Nephron progenitor cell (in vitro differentiated cells): ENCODE results near the gene COA7.
A peak's percentile ranks its signal among the peaks of the same experiment; 100 is the strongest.

Experiments used
- DNase-seq: peaks from one replicate; pipeline ENCODE4 v3.0.0; 2021
- H3K27ac Mint-ChIP-seq: 2 replicates; pipeline ENCODE4 v1.8.0; 2021; ENCODE audit warnings: mild to moderate bottlenecking, moderate library complexity, mixed read lengths
- H3K27me3 Mint-ChIP-seq: 2 replicates; pipeline ENCODE4 v1.8.0; 2021; ENCODE audit warnings: mild to moderate bottlenecking, low read depth, mixed read lengths; ENCODE audit not compliant: poor library complexity
- H3K36me3 Mint-ChIP-seq: 2 replicates; pipeline ENCODE4 v1.8.0; 2021; ENCODE audit warnings: low read depth, mixed read lengths
- H3K4me1 Mint-ChIP-seq: 2 replicates; pipeline ENCODE4 v1.8.0; 2021; ENCODE audit warnings: mixed read lengths
- H3K4me3 Mint-ChIP-seq: 2 replicates; pipeline ENCODE4 v1.8.0; 2021; ENCODE audit warnings: mild to moderate bottlenecking, moderate library complexity, mixed read lengths
- H3K9me3 Mint-ChIP-seq: 2 replicates; pipeline ENCODE4 v1.8.0; 2021; ENCODE audit warnings: mild to moderate bottlenecking, moderate library complexity, mixed read lengths
- CTCF ChIP-seq: fragments of 200-600 bp; sonication (generic); IDR thresholded peaks from 2 replicates; pipeline ENCODE4 v1.5.0; 2021; ENCODE audit warnings: antibody characterized with exemption

COA7 gene

GRCh38 chr1:52657702-52658101 is 40.4 kb downstream of the COA7 start:
- Mint-ChIP-seq H3K27me3 (no peaks in the 10 kb centered on the region), H3K4me1 (peaks cover 27% of the 10 kb centered on the region)
- no peak for TF ChIP-seq CTCF

GRCh38 chr1:52654063-52654462 is 44.1 kb downstream of the COA7 start:
- H3K27ac Mint-ChIP-seq = no peak overlapping the region
- H3K4me3 Mint-ChIP-seq = no peak overlapping the region
- no peaks in the 10 kb centered on the region for H3K27me3 Mint-ChIP-seq
- no peaks in the 10 kb centered on the region for H3K4me1 Mint-ChIP-seq
- no peak for DNase-seq
- H3K9me3 Mint-ChIP-seq = no peaks in the 10 kb centered on the region
- TF ChIP-seq CTCF = no peak
- no peaks in the 10 kb centered on the region for H3K36me3 Mint-ChIP-seq

More at GRCh38 chr1:52657702-52658101, 40.4 kb downstream of the COA7 start:
- DNase-seq = no peak
- Mint-ChIP-seq H3K4me3 (no peak overlapping the region), H3K27ac (no peak overlapping the region), H3K36me3 (no peaks in the 10 kb centered on the region), H3K9me3 (no peaks in the 10 kb centered on the region)

- no peaks in the 10 kb centered on the region for H3K9me3 Mint-ChIP-seq
- H3K27ac Mint-ChIP-seq = no peak overlapping the region
- H3K4me1 Mint-ChIP-seq = no peaks in the 10 kb centered on the region
- no peak for DNase-seq
- no peaks in the 10 kb centered on the region for H3K27me3 Mint-ChIP-seq
- TF ChIP-seq CTCF = no peak
- H3K36me3 Mint-ChIP-seq = no peaks in the 10 kb centered on the region
- H3K4me3 Mint-ChIP-seq = no peak overlapping the region
These were observed 44.8 kb downstream of the COA7 start for GRCh38 chr1:52653207-52653849.

- Mint-ChIP-seq H3K27me3 (peaks cover under 1% of the 10 kb centered on the region), H3K4me1 (no peaks in the 10 kb centered on the region), H3K27ac (no peak overlapping the region), H3K4me3 (no peak overlapping the region), H3K9me3 (no peaks in the 10 kb centered on the region), H3K36me3 (no peaks in the 10 kb centered on the region)
- no peak for TF ChIP-seq CTCF
- DNase-seq = no peak
These were observed 46.2 kb downstream of the COA7 start for GRCh38 chr1:52651904-52652303.

- no peaks in the 10 kb centered on the region for H3K9me3 Mint-ChIP-seq
- no peak overlapping the region for H3K4me3 Mint-ChIP-seq
- peak overlapping the region; percentile 29 for H3K27ac Mint-ChIP-seq
- H3K27me3 Mint-ChIP-seq = peaks cover 10% of the 10 kb centered on the region
- H3K36me3 Mint-ChIP-seq = no peaks in the 10 kb centered on the region
- no peak for TF ChIP-seq CTCF
- H3K4me1 Mint-ChIP-seq = peaks cover 12% of the 10 kb centered on the region
- no peak for DNase-seq
These were observed 52.9 kb downstream of the COA7 start for GRCh38 chr1:52645261-52645660.

GRCh38 chr1:52641307-52641706 is 56.8 kb downstream of the COA7 start:
- H3K9me3 Mint-ChIP-seq = no peaks in the 10 kb centered on the region
- H3K36me3 Mint-ChIP-seq = no peaks in the 10 kb centered on the region
- no peak for DNase-seq
- no peak overlapping the region for H3K4me3 Mint-ChIP-seq
- peaks cover 8% of the 10 kb centered on the region for H3K27me3 Mint-ChIP-seq
- H3K27ac Mint-ChIP-seq = peak overlapping the region; percentile 53
- H3K4me1 Mint-ChIP-seq = peaks cover 41% of the 10 kb centered on the region
- no peak for TF ChIP-seq CTCF
